ENCODE measurements around the gene CCDC159. TPM values are rescaled to one million over a fixed set of nuclear protein-coding genes. Genes with fewer than 3 reads are reported as not detected.
"Not testable (repeated sequence)": the region's sequence is repeated elsewhere in the genome, so short reads cannot be mapped to it uniquely, and the experiment has no call there.

Gene CCDC159
- total RNA-seq, 1 donor from 2014 or later = 1.8 TPM

DNA sequence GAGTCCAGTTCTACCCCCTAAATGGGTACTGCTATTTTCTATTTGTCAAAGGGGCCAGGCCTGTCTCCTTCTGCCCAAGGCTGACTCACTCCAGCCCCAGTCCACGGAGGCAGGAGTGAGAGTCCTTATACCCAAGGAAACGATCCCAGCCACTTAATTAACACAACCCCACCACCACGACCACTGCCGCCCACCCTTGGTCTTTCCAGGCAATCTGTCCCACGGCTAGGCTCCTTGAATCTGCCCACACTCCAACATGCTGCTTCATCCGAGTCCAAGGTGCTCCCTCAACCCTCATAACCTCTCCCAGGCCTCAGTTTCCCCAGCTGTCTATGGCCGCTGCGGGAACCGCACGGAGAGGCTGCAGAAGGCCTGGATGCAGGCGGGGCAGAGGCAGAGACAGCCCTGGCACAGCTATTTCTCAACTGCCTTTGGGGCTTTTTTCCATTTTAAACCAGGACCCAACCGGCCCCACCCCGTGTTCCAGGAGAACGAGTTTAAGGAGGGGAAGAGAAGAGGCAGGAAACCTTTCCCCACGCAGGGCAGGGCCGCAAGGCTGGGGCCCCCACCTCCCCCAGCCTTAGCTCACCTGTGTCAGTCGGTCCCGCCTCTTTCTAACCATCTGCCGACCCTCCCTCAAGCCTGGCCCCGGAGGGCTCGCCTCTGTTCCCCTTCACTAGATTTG, 7.6 kb upstream of the CCDC159 start:
- no peak for TF ChIP-seq EZH2phosphoT487 (IDR thresholded peaks at IDR 0.05)
- no peak for TF ChIP-seq CTCF (IDR thresholded peaks at IDR 0.05)
- no peak for TF ChIP-seq EZH2 (IDR thresholded peaks at IDR 0.05)
- Histone ChIP-seq H3K9me3 (ENCODE audit: low read depth) (no peaks in the 10 kb centered on the region), H3K27ac (no peak overlapping the region), H3K36me3 (no peaks in the 10 kb centered on the region), H3K4me2 (peak overlapping the region; percentile 88), H2AFZ (replicated peaks) (peak overlapping the region; percentile 83), H3K4me3 (peak overlapping the region; percentile 70), H4K20me1 (ENCODE audit: low read depth) (no peaks in the 10 kb centered on the region), H3K79me2 (ENCODE audit: low read depth) (no peaks in the 10 kb centered on the region), H3K4me1 (no peaks in the 10 kb centered on the region), H3K9ac (no peak overlapping the region), H3K27me3 (peaks cover 14% of the 10 kb centered on the region), H3F3A (ENCODE audit: low read depth) (no peaks in the 10 kb centered on the region)
- Mint-ChIP-seq H3K9me3 (no peaks in the 10 kb centered on the region), H3K4me3 (peak overlapping the region; percentile 87), H3K27me3 (ENCODE audit: insufficient read depth, low read depth) (peaks cover 6% of the 10 kb centered on the region), H3K27ac (no peak overlapping the region), H3K4me1 (peaks cover 13% of the 10 kb centered on the region), H3K36me3 (peaks cover 10% of the 10 kb centered on the region)
- DNase-seq (ENCODE audit: low spot score) = no peak

GRCh38 chr19:11339254-11340098, 6.8 kb upstream of the CCDC159 start, which contains the start of gene RAB3D:
TSS of gene RAB3D (minus strand) at chr19:11339657. CDS start at chr19:11337399, 2,258 bp downstream.
- H3K27me3 ChIP-seq = peaks cover 14% of the 10 kb centered on the region
- no peak for TF ChIP-seq CTCF (IDR thresholded peaks at IDR 0.05)
- H3F3A ChIP-seq (ENCODE audit: low read depth) = no peaks in the 10 kb centered on the region
- H4K20me1 ChIP-seq (ENCODE audit: low read depth) = no peaks in the 10 kb centered on the region
- H2AFZ ChIP-seq (replicated peaks) = peak within 1 kb of the TSS; percentile 83
- DNase-seq (ENCODE audit: low spot score) = peak; percentile 96
- peak within 1 kb of the TSS; percentile 88 for H3K4me2 ChIP-seq
- H3K4me3 ChIP-seq = peak within 1 kb of the TSS; percentile 70
- Mint-ChIP-seq H3K9me3 (no peaks in the 10 kb centered on the region), H3K36me3 (peaks cover 10% of the 10 kb centered on the region), H3K27ac (no peak within 1 kb of the TSS), H3K27me3 (ENCODE audit: insufficient read depth, low read depth) (peaks cover 6% of the 10 kb centered on the region), H3K4me1 (peaks cover 15% of the 10 kb centered on the region), H3K4me3 (peak within 1 kb of the TSS; percentile 87)
- H3K4me1 ChIP-seq = no peaks in the 10 kb centered on the region
- no peaks in the 10 kb centered on the region for H3K9me3 ChIP-seq (ENCODE audit: low read depth)
- H3K9ac ChIP-seq = no peak within 1 kb of the TSS
- no peaks in the 10 kb centered on the region for H3K36me3 ChIP-seq
- H3K27ac ChIP-seq = no peak within 1 kb of the TSS
- H3K79me2 ChIP-seq (ENCODE audit: low read depth) = no peaks in the 10 kb centered on the region

DNA sequence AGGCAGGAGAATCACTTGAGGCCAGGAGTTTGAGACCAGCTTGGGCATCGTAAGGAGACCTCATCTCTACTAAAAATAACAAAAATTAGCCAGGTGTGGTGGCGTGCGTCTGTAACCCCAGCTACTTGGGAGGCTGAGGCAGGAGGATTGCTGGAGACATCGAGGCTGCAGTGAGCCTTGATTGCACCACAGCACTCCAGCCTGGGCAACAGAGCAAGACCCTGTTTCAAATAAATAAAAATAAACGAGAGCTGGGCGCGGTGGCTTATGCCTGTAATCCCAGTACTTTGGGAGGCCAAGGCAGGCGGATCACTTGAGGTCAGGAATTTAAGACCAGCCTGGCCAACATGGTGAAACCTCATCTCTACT, 6.2 kb upstream of the CCDC159 start:
- not testable (repeated sequence) for H3K27ac Mint-ChIP-seq; H3K9me3 ChIP-seq (ENCODE audit: low read depth); H3K9ac ChIP-seq; H2AFZ ChIP-seq (replicated peaks); H3K4me3 ChIP-seq; H3K27ac ChIP-seq; H3K36me3 ChIP-seq; H3K9me3 Mint-ChIP-seq; H4K20me1 ChIP-seq (ENCODE audit: low read depth); H3K36me3 Mint-ChIP-seq; DNase-seq (ENCODE audit: low spot score); H3K4me1 ChIP-seq; H3K27me3 Mint-ChIP-seq (ENCODE audit: insufficient read depth, low read depth); H3K79me2 ChIP-seq (ENCODE audit: low read depth); H3F3A ChIP-seq (ENCODE audit: low read depth)
- peaks cover 17% of the 10 kb centered on the region for H3K4me1 Mint-ChIP-seq
- Histone ChIP-seq H3K27me3 (peaks cover 14% of the 10 kb centered on the region), H3K4me2 (peak overlapping the region; percentile 88)
- H3K4me3 Mint-ChIP-seq = peak overlapping the region; percentile 87

DNA sequence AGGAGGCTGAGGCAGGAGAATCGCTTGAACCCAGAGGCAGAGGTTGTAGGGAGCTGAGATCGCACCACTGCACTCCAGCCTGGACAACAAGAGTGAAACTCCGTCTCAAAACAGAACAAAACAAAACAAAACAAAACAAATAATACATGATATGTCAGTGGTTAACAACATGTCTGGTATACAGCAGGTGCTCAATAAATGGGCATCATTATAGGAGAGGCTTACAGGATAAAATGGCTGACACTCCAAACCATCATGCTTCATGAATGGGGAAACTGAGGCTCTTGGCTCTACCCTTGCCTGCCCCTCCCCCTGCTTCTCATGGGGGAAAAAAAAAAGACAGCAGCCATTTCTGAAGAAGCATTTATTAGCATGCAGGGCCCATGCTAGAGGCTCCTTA, 3.9 kb upstream of the CCDC159 start:
- Mint-ChIP-seq H3K4me3 (no peak overlapping the region), H3K9me3 (no peaks in the 10 kb centered on the region), H3K27me3 (ENCODE audit: insufficient read depth, low read depth) (peaks cover 6% of the 10 kb centered on the region), H3K27ac (no peak overlapping the region), H3K4me1 (peaks cover 35% of the 10 kb centered on the region), H3K36me3 (no peaks in the 10 kb centered on the region)
- no peaks in the 10 kb centered on the region for H3K4me1 ChIP-seq
- H3K9me3 ChIP-seq (ENCODE audit: low read depth) = no peaks in the 10 kb centered on the region
- H2AFZ ChIP-seq (replicated peaks) = no peak overlapping the region
- H3K9ac ChIP-seq = no peak overlapping the region
- H3K4me2 ChIP-seq = no peak overlapping the region
- TF ChIP-seq EZH2 (IDR thresholded peaks at IDR 0.05) = no peak
- TF ChIP-seq CTCF (IDR thresholded peaks at IDR 0.05) = no peak
- TF ChIP-seq EZH2phosphoT487 (IDR thresholded peaks at IDR 0.05) = no peak
- H3K79me2 ChIP-seq (ENCODE audit: low read depth) = no peaks in the 10 kb centered on the region
- no peak overlapping the region for H3K4me3 ChIP-seq
- H3K36me3 ChIP-seq = no peaks in the 10 kb centered on the region
- H3F3A ChIP-seq (ENCODE audit: low read depth) = peaks cover 5% of the 10 kb centered on the region
- no peak overlapping the region for H3K27ac ChIP-seq
- H4K20me1 ChIP-seq (ENCODE audit: low read depth) = no peaks in the 10 kb centered on the region
- peaks cover 14% of the 10 kb centered on the region for H3K27me3 ChIP-seq
- DNase-seq (ENCODE audit: low spot score) = no peak

Data from neural progenitor cell (in vitro differentiated cells).